Panc1 (cell line): Measurements from ENCODE around the gene TRPC3. TPM values are rescaled to one million over a fixed set of nuclear protein-coding genes. Genes with fewer than 3 reads are reported as not detected.

Experiments
- ATAC-seq: fragments of 200-7000 bp; cut with Tn5 transposase; 2 replicates; pipeline ENCODE4 v1.9.1; 2020; ENCODE audit warnings: mild to moderate bottlenecking, moderate library complexity
- BruUV-seq: library from RNA; stranded (reverse); fragments of 400-500 nt; replicated peaks from 2 replicates; lab custom pipeline; 2021; lab: Mats Ljungman, UMichigan
- CTCF ChIA-PET: fragments of 300-600 bp; sonication (Branson Sonifier 250); formaldehyde crosslinking; loops from one replicate; lab custom pipeline; 2022; ENCODE audit warnings: antibody characterized with exemption; lab: Charles Lee
- POLR2A ChIA-PET: fragments of 300-600 bp; sonication (Branson Sonifier 250); formaldehyde crosslinking; loops from one replicate; lab custom pipeline; 2022; ENCODE audit warnings: antibody characterized with exemption; lab: Charles Lee
- DNase-seq: peaks from one replicate; pipeline ENCODE4 v3.0.0-alpha.2; 2010; ENCODE audit warnings: low read depth, low spot score
- H3K27ac ChIP-seq: 2 replicates; pipeline ENCODE4 v1.5.1; 2011; ENCODE audit warnings: mild to moderate bottlenecking, low read length, inconsistent platforms
- H3K27me3 ChIP-seq: fragments of 200-500 bp; sonication (Bioruptor generic); 2 replicates; pipeline ENCODE4 v1.6.0; 2014; ENCODE audit warnings: low read length, inconsistent platforms; ENCODE audit not compliant: control insufficient read depth, insufficient read depth
- H3K36me3 ChIP-seq: fragments of 200-500 bp; sonication (Bioruptor generic); 2 replicates; pipeline ENCODE4 v1.5.1; 2014; ENCODE audit warnings: inconsistent platforms, mild to moderate bottlenecking, low read length, moderate library complexity; ENCODE audit not compliant: control insufficient read depth, insufficient read depth
- H3K4me1 ChIP-seq: 2 replicates; pipeline ENCODE4 v1.5.1; 2011; ENCODE audit warnings: inconsistent platforms, mild to moderate bottlenecking, low read length, moderate library complexity; ENCODE audit not compliant: control insufficient read depth, insufficient read depth
- H3K4me3 ChIP-seq, 2 experiments: 2 replicates each; pipeline ENCODE4 v1.5.1; 2011 to 2012; ENCODE audit warnings: low read depth in 2 of 2, low read length in 2 of 2, mild to moderate bottlenecking in 2 of 2, inconsistent platforms in 1 of 2, moderate library complexity in 1 of 2
- H3K9me3 ChIP-seq: fragments of 200-500 bp; sonication (Bioruptor generic); 2 replicates; pipeline ENCODE4 v1.5.1; 2014; ENCODE audit warnings: low read depth, mild to moderate bottlenecking, inconsistent platforms, low read length, moderate library complexity; ENCODE audit not compliant: control insufficient read depth, insufficient read depth
- POLR2AphosphoS5 ChIP-seq: IDR thresholded peaks from 2 replicates; pipeline ENCODE4 v1.6.1; 2012; ENCODE audit warnings: mild to moderate bottlenecking, low read depth, low read length, moderate library complexity
- SIN3A ChIP-seq: IDR thresholded peaks from 2 replicates; pipeline ENCODE4 v1.6.1; 2012; ENCODE audit warnings: low read depth, mild to moderate bottlenecking, low read length, moderate library complexity, borderline replicate concordance; ENCODE audit not compliant: insufficient read depth
- TCF7L2 ChIP-seq: IDR thresholded peaks from 2 replicates; pipeline ENCODE4 v1.6.1; 2011; ENCODE audit warnings: mild to moderate bottlenecking, low read depth, low read length, inconsistent platforms
- in situ Hi-C: cut with HindIII; loops from 2 replicates; pipeline ENCODE4 v1.10.0; 2016; ENCODE audit warnings: low sequenced_read_pairs, low pct_unique_long_range_greater_than_20kb
- intact Hi-C: fragments of 100-400 bp; cut with micrococcal nuclease; formaldehyde crosslinking; loops from one replicate; pipeline ENCODE4 v1.10.0; 2022; ENCODE audit not compliant: unreplicated experiment
- total RNA-seq: library from RNA; stranded (reverse); gene quantifications from one replicate; pipeline ENCODE4 v1.2.1, GENCODE V29; 2021; ENCODE audit not compliant: unreplicated experiment
- TF ChIP-seq, protein P1 (sequence below), 2 experiments: IDR thresholded peaks; 2 replicates each; pipeline ENCODE4 v1.6.1; 2011 to 2012; ENCODE audit warnings: low read depth in 2 of 2, control low read depth in 1 of 2, low read length in 1 of 2, mild to moderate bottlenecking in 1 of 2, moderate library complexity in 1 of 2; ENCODE audit not compliant: insufficient read depth in 1 of 2
- TF ChIP-seq, protein P2 (sequence below): fragments of 450-650 bp; IDR thresholded peaks from 2 replicates; pipeline ENCODE4 v1.5.1; 2017; ENCODE audit warnings: mild to moderate bottlenecking

The TRPC3 gene
- total RNA-seq, 1 experiment from 2014 or later, result 0.08 TPM

DNA sequence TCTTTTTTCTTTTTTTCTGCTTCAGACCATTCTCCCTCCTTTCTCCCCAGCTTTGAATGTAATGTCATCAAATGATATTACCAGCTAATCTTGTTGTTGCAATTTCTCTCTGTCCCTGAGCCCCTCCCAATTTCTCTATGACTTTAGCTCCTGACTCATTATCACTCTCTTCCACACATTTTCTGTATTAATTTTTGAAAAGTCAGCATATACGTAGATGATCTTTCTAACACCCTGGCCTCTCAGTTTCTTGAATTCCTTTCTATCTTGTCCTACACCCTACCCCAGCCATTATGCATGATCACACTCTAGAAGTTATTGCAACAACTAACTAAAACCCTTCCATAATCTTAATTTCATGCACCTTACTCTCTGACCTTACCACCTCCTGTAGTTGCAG lies 13.1 kb upstream of the TRPC3 start:
- Histone ChIP-seq H3K27me3 (no peaks in the 10 kb centered on the region), H3K9me3 (no peaks in the 10 kb centered on the region), H3K36me3 (no peaks in the 10 kb centered on the region), H3K27ac (no peak overlapping the region), H3K4me3 (no peak overlapping the region), H3K4me1 (no peaks in the 10 kb centered on the region)
- ChIA-PET POLR2A (no interaction called here), CTCF (no interaction called here)
- BruUV-seq, result no TSS peak
- intact Hi-C loops (no loop called here), in situ Hi-C loops (no loop called here)
- ATAC-seq, result no peak
- no peak for DNase-seq
- TF ChIP-seq TCF7L2 (no peak), POLR2AphosphoS5 (no peak), SIN3A (no peak)
- TF ChIP-seq, protein P1, sequence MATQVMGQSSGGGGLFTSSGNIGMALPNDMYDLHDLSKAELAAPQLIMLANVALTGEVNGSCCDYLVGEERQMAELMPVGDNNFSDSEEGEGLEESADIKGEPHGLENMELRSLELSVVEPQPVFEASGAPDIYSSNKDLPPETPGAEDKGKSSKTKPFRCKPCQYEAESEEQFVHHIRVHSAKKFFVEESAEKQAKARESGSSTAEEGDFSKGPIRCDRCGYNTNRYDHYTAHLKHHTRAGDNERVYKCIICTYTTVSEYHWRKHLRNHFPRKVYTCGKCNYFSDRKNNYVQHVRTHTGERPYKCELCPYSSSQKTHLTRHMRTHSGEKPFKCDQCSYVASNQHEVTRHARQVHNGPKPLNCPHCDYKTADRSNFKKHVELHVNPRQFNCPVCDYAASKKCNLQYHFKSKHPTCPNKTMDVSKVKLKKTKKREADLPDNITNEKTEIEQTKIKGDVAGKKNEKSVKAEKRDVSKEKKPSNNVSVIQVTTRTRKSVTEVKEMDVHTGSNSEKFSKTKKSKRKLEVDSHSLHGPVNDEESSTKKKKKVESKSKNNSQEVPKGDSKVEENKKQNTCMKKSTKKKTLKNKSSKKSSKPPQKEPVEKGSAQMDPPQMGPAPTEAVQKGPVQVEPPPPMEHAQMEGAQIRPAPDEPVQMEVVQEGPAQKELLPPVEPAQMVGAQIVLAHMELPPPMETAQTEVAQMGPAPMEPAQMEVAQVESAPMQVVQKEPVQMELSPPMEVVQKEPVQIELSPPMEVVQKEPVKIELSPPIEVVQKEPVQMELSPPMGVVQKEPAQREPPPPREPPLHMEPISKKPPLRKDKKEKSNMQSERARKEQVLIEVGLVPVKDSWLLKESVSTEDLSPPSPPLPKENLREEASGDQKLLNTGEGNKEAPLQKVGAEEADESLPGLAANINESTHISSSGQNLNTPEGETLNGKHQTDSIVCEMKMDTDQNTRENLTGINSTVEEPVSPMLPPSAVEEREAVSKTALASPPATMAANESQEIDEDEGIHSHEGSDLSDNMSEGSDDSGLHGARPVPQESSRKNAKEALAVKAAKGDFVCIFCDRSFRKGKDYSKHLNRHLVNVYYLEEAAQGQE (IDR thresholded peaks at IDR 0.05; ENCODE audit: insufficient read depth in 1 of 2, low read depth in 2 of 2, low read length in 1 of 2), result no peak
- TF ChIP-seq, protein P2, sequence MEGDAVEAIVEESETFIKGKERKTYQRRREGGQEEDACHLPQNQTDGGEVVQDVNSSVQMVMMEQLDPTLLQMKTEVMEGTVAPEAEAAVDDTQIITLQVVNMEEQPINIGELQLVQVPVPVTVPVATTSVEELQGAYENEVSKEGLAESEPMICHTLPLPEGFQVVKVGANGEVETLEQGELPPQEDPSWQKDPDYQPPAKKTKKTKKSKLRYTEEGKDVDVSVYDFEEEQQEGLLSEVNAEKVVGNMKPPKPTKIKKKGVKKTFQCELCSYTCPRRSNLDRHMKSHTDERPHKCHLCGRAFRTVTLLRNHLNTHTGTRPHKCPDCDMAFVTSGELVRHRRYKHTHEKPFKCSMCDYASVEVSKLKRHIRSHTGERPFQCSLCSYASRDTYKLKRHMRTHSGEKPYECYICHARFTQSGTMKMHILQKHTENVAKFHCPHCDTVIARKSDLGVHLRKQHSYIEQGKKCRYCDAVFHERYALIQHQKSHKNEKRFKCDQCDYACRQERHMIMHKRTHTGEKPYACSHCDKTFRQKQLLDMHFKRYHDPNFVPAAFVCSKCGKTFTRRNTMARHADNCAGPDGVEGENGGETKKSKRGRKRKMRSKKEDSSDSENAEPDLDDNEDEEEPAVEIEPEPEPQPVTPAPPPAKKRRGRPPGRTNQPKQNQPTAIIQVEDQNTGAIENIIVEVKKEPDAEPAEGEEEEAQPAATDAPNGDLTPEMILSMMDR, result no peak

GRCh38 chr4:121960818-121961217 lies 9.0 kb upstream of the TRPC3 start:
- POLR2A ChIA-PET, result interaction anchor here (0.7 kb wide), 1 partner anchor 1893 kb away, joined by 4 read pairs; no protein-coding TSS in a partner anchor
- BruUV-seq, result no TSS peak
- Histone ChIP-seq H3K27ac (no peak overlapping the region), H3K36me3 (no peaks in the 10 kb centered on the region), H3K4me3 (no peak overlapping the region), H3K9me3 (no peaks in the 10 kb centered on the region), H3K4me1 (no peaks in the 10 kb centered on the region), H3K27me3 (no peaks in the 10 kb centered on the region)
- ATAC-seq (no peak), DNase-seq (no peak)
- intact Hi-C loops, result no loop called here
- TF ChIP-seq, protein P1 (IDR thresholded peaks at IDR 0.05; ENCODE audit: insufficient read depth in 1 of 2, low read depth in 2 of 2, low read length in 1 of 2), result no peak
- TF ChIP-seq TCF7L2 (no peak), SIN3A (no peak), POLR2AphosphoS5 (no peak)
- TF ChIP-seq, protein P2, result no peak
- in situ Hi-C loops, result no loop called here
- CTCF ChIA-PET, result no interaction called here
